SK-N-SH (cell line): ENCODE measurements around the gene CAMKMT. TPM values are rescaled to one million over a fixed set of nuclear protein-coding genes. Genes with fewer than 3 reads are reported as not detected.
A peak's percentile ranks its signal among the peaks of the same experiment; 100 is the strongest.

Experiments used
- CTCF ChIA-PET: fragments of 300-600, 350-600 bp; formaldehyde crosslinking; extraction: SDS; loops from one replicate; lab custom pipeline; 2021; lab: Yijun Ruan, JAX
- POLR2A ChIA-PET: fragments of 350-600 bp; sonication (Branson Sonifier 250); formaldehyde crosslinking; extraction: SDS; loops from one replicate; lab custom pipeline; 2020; ENCODE audit warnings: antibody characterized with exemption, inconsistent platforms; lab: Yijun Ruan, JAX
- DNase-seq: peaks from one replicate; pipeline ENCODE4 v3.0.0; 2012
- H2AFZ ChIP-seq: fragments of 200-600 bp; sonication (generic); 2 replicates; pipeline ENCODE4 v1.8.1; 2016; ENCODE audit warnings: antibody characterized with exemption, mild to moderate bottlenecking, low read depth
- H3F3A ChIP-seq: fragments of 200-600 bp; sonication (generic); replicated peaks from 2 replicates; pipeline ENCODE3; 2016; ENCODE audit warnings: antibody characterized with exemption, mild to moderate bottlenecking; ENCODE audit not compliant: insufficient read depth
- H3K27ac ChIP-seq, 2 experiments: fragments of 200-500 bp in 1 of 2; fragments of 200-600 bp in 1 of 2; sonication (Bioruptor generic) in 1 of 2; sonication (generic), shearing (Covaris generic) in 1 of 2; 2 replicates each; pipeline versions ENCODE4 v1.5.1 to v1.6.1; 2014 to 2016; ENCODE audit warnings: low read depth in 2 of 2, inconsistent platforms in 1 of 2, low read length in 1 of 2, mild to moderate bottlenecking in 1 of 2, mixed read lengths in 1 of 2
- H3K27me3 ChIP-seq: fragments of 200-600 bp; sonication (generic), shearing (Covaris generic); 2 replicates; pipeline ENCODE4 v1.6.1; 2016; ENCODE audit warnings: mixed run types; ENCODE audit not compliant: insufficient read depth
- H3K36me3 ChIP-seq, 2 experiments: fragments of 200-500 bp in 1 of 2; fragments of 200-600 bp in 1 of 2; sonication (Bioruptor generic) in 1 of 2; sonication (generic) in 1 of 2; replicated peaks in 1 of 2; 2 replicates each; pipeline versions ENCODE3 to v1.5.1; 2014 to 2016; ENCODE audit warnings: low read length in 1 of 2, mild to moderate bottlenecking in 1 of 2; ENCODE audit not compliant: insufficient read depth in 2 of 2, control insufficient read depth in 1 of 2
- H3K4me1 ChIP-seq, 2 experiments: fragments of 200-500 bp in 1 of 2; fragments of 200-600 bp in 1 of 2; sonication (Bioruptor generic) in 1 of 2; sonication (generic), shearing (Covaris generic) in 1 of 2; 2 replicates each; pipeline versions ENCODE4 v1.5.1 to v1.6.1; 2014 to 2016; ENCODE audit warnings: low read depth in 1 of 2, low read length in 1 of 2, mixed run types in 1 of 2; ENCODE audit not compliant: insufficient read depth in 2 of 2, control insufficient read depth in 1 of 2
- H3K4me2 ChIP-seq: fragments of 200-600 bp; sonication (generic), shearing (Covaris generic); 2 replicates; pipeline ENCODE4 v1.6.1; 2017; ENCODE audit warnings: mixed run types
- H3K4me3 ChIP-seq, 2 experiments: fragments of 200-500 bp in 1 of 2; fragments of 200-600 bp in 1 of 2; sonication (Bioruptor generic) in 1 of 2; sonication (generic), shearing (Covaris generic) in 1 of 2; 2 replicates each; pipeline versions ENCODE4 v1.5.1 to v1.8.1; 2014 to 2016; ENCODE audit warnings: low read depth in 2 of 2, inconsistent platforms in 1 of 2, low read length in 1 of 2, mild to moderate bottlenecking in 1 of 2, mixed read lengths in 1 of 2, moderate library complexity in 1 of 2
- H3K79me2 ChIP-seq: fragments of 200-600 bp; sonication (generic); 2 replicates; pipeline ENCODE4 v1.8.1; 2017; ENCODE audit warnings: mild to moderate bottlenecking; ENCODE audit not compliant: insufficient read depth
- H3K9ac ChIP-seq: fragments of 200-600 bp; sonication (generic); 2 replicates; pipeline ENCODE4 v1.6.1; 2017; ENCODE audit warnings: mixed run types
- H3K9me2 ChIP-seq: fragments of 200-600 bp; sonication (generic); 2 replicates; pipeline ENCODE4 v1.6.1; 2017; ENCODE audit warnings: mixed run types
- H3K9me3 ChIP-seq: fragments of 200-600 bp; sonication (generic); 2 replicates; pipeline ENCODE4 v1.6.1; 2017; ENCODE audit warnings: mixed run types, mild to moderate bottlenecking, moderate library complexity
- H4K20me1 ChIP-seq: fragments of 200-600 bp; sonication (generic); 2 replicates; pipeline ENCODE4 v1.6.1; 2017; ENCODE audit warnings: mild to moderate bottlenecking, mixed run types; ENCODE audit not compliant: insufficient read depth
- FOXM1 ChIP-seq: IDR thresholded peaks from 2 replicates; pipeline ENCODE4 v1.4.0; 2012; ENCODE audit warnings: low read depth, mild to moderate bottlenecking
- GATA2 ChIP-seq: sonication (generic); formaldehyde crosslinking; IDR thresholded peaks from 2 replicates; pipeline ENCODE4 v1.5.0; 2020; ENCODE audit warnings: mild to moderate bottlenecking, missing genetic modification reagents
- MEF2A ChIP-seq: IDR thresholded peaks from 2 replicates; pipeline ENCODE4 v1.4.0; 2012; ENCODE audit warnings: low read depth, borderline replicate concordance
- MXI1 ChIP-seq: IDR thresholded peaks from 2 replicates; pipeline ENCODE4 v1.6.1; 2012; ENCODE audit warnings: mild to moderate bottlenecking, low read depth, low read length, improper control_type of control experiment
- NFIC ChIP-seq: IDR thresholded peaks from 2 replicates; pipeline ENCODE4 v1.4.0; 2012; ENCODE audit warnings: borderline replicate concordance
- NRF1 ChIP-seq: IDR thresholded peaks from 2 replicates; pipeline ENCODE4 v1.6.1; 2012; ENCODE audit warnings: low read depth, mild to moderate bottlenecking, low read length
- POLR2AphosphoS5 ChIP-seq: IDR thresholded peaks from 2 replicates; pipeline ENCODE4 v1.6.1; 2012; ENCODE audit warnings: low read depth, low read length
- RCOR1 ChIP-seq: fragments of 150-350 bp; IDR thresholded peaks from 2 replicates; pipeline ENCODE4 v1.6.1; 2017; ENCODE audit warnings: antibody characterized with exemption, low read length
- REST ChIP-seq: IDR thresholded peaks from 2 replicates; pipeline ENCODE4 v1.6.1; 2012; ENCODE audit warnings: mild to moderate bottlenecking, low read depth, low read length, moderate library complexity
- RFX5 ChIP-seq: IDR thresholded peaks from 2 replicates; pipeline ENCODE4 v1.6.1; 2012; ENCODE audit warnings: mild to moderate bottlenecking, improper control_type of control experiment, low read length
- RXRA ChIP-seq: IDR thresholded peaks from 2 replicates; pipeline ENCODE4 v1.4.0; 2012; ENCODE audit warnings: low read depth, mild to moderate bottlenecking, borderline replicate concordance
- SIN3A ChIP-seq: IDR thresholded peaks from 2 replicates; pipeline ENCODE4 v1.6.1; 2012; ENCODE audit warnings: low read depth, mild to moderate bottlenecking, low read length, moderate library complexity, borderline replicate concordance
- TCF12 ChIP-seq: IDR thresholded peaks from 2 replicates; pipeline ENCODE4 v1.4.0; 2012
- TEAD4 ChIP-seq: IDR thresholded peaks from 2 replicates; pipeline ENCODE4 v1.4.0; 2012; ENCODE audit warnings: mild to moderate bottlenecking, borderline replicate concordance; ENCODE audit not compliant: insufficient read depth
- ZBTB33 ChIP-seq: IDR thresholded peaks from 2 replicates; pipeline ENCODE4 v1.4.0; 2012; ENCODE audit warnings: low read depth, borderline replicate concordance
- WGBS: methylation state at CpG from one replicate; pipeline ENCODE4 v1.1.6; 2017; ENCODE audit warnings: low lambda C conversion rate; 5-methylcytosine and 5-hydroxymethylcytosine counted together
- polyA plus RNA-seq, 3 experiments: library from polyadenylated mRNA; depleted of rRNA; stranded (reverse); fragments of >200 nt; gene quantifications; 2 replicates each; pipeline ENCODE4 v1.2.3, GENCODE V29; 2012
- TF ChIP-seq, protein P1 (sequence below): IDR thresholded peaks from 2 replicates; pipeline ENCODE4 v1.4.0; 2012; ENCODE audit warnings: low read depth

Gene CAMKMT
- polyA plus RNA-seq, 1 of the 3 experiments (the other 2 are of a cell fraction), result 5.9 TPM

DNA sequence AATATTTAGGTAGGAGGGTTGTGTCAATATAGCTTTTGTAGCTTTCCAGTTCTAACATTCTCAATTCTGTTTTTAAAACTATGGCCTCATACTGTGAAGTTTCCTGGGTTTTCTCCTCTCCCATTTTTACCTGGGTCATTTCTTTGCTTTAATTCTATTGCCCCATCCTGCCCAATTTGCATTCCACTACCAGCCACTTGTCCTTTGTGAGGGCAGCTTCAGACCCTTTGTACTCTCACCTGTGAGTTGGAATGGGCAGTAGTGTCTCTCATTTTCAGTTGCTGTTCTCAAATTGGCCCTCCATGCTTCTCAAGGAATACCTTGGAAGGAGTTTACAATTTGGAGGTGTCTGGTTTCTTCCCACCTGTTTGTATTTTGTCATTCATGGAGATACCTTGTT lies 108.4 kb downstream of the CAMKMT start (continued):
- no peak for TF ChIP-seq REST

DNA sequence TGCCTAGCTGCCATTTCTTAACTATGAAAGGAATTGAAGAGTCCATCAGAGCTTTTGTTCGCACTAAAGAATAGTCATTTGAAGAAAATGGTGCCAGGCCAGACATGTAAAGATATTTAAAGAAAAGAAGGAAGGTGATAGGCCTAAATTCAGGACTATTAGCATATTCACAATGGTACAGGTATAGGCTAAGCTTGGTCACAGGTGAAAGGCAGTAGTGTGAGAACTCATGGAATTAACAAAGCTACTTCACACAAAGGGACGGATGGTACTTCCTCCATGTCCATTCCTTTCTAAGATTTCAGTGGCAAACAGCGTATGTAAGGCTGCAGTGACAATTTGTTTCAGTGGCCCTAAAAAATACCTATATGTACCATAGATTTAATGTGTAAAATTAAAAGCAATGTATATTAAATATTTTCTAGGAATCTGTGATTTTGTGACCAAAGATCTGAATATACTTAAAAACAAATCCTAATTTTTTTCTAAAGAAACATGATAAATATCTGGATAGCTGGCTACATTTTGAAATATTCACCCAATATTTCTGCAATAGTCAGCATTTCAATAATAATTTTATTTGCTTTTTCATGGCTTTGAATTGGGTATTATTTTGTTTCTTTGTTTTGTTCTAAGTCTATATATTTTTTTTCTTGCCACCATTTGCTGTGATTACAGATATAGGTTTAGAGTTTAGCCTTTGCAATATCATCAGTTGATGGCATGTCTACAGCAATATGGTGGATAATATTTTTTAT lies 116.1 kb downstream of the CAMKMT start:
- H3F3A ChIP-seq, result no peaks in the 10 kb centered on the region
- no peaks in the 10 kb centered on the region for H3K9me3 ChIP-seq
- no peak overlapping the region for H3K4me3 ChIP-seq
- no peak overlapping the region for H3K9ac ChIP-seq
- H3K36me3 ChIP-seq, result no peaks in the 10 kb centered on the region
- WGBS, result 93% methylated on average over 3 of the region's 3 CpGs
- ChIA-PET POLR2A (interaction anchor here (1.3 kb wide), 1 partner anchor 477 kb away, joined by 4 read pairs; no protein-coding TSS in a partner anchor), CTCF (interaction anchor here (0.6 to 15.2 kb wide), 26 partner anchors 10 to 1017 kb away, joined by 3 to 581 read pairs (median 6); no protein-coding TSS in a partner anchor)
- TF ChIP-seq FOXM1, result no peak
- no peak for TF ChIP-seq SIN3A
- no peak for TF ChIP-seq POLR2AphosphoS5
- TF ChIP-seq MXI1, result no peak
- no peak for TF ChIP-seq GATA2
- H2AFZ ChIP-seq, result no peak overlapping the region
- no peak overlapping the region for H3K4me2 ChIP-seq
- no peak for DNase-seq
- no peaks in the 10 kb centered on the region for H3K27me3 ChIP-seq
- H3K27ac ChIP-seq, result no peak overlapping the region
- peaks cover 0 to 12% of the 10 kb centered on the region in 2 experiments; a peak in 2 of 4 replicates for H3K4me1 ChIP-seq
- no peaks in the 10 kb centered on the region for H3K79me2 ChIP-seq
- H4K20me1 ChIP-seq, result no peaks in the 10 kb centered on the region
- H3K9me2 ChIP-seq, result no peaks in the 10 kb centered on the region

DNA sequence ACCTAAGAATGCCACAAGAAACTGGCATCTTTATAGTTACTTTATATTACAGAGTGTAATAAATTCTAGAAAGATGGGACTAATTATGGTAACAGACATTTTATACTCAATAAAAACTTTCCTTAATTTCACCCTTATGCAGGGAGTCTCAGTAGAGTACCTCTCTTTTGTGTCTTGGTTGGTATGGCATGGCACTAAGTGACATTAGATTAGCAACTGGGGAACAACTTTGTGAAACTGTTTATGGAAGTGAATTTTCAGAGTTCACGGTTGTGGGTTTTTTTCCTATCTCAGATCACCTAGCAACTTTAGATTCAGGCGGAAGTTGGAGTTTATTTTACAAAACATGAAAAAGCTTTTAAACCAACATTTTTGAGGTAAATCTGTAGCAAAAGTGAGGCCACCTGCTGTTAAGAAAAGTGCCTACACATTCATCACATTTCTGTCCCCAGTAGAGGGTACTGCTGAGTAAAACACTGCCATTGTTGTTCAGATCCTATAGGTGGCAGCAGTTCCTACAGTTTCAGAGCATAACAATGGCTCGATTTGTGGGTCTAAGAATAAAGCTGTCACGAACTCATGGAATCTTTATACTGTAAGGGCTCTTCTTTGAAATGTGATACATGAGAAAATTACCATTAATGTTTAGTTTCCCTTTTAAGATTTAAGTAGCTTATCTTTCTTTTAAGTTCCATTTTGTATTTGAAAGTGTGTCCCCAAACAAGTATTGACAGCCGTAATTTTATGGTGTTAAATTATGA lies 117.6 kb downstream of the CAMKMT start:
- H3K27ac ChIP-seq, result peak overlapping the region in 1 of 2 experiments; percentile 65; a peak in 2 of 4 replicates
- H3K4me1 ChIP-seq, result peaks cover 0 to 12% of the 10 kb centered on the region in 2 experiments; a peak in 2 of 4 replicates
- H2AFZ ChIP-seq, result 0 out of 2 replicates have a peak overlapping the region, but pooled peaks have one; percentile 12
- H3K9ac ChIP-seq, result no peak overlapping the region
- H3K9me2 ChIP-seq, result no peaks in the 10 kb centered on the region
- peak overlapping the region in 1 of 2 experiments; percentile 23; a peak in 1 of 4 replicates for H3K4me3 ChIP-seq
- ChIA-PET CTCF (interaction anchor here (0.5 to 15.2 kb wide), 192 partner anchors 9 to 1120 kb away, joined by 3 to 581 read pairs (median 6); partner anchors contain the start of genes CAMKMT, PPM1B and PREPL), POLR2A (interaction anchor here (0.9 to 1.6 kb wide), 5 partner anchors 203 to 478 kb away, joined by 3 to 12 read pairs (median 3); no protein-coding TSS in a partner anchor)
- H3K79me2 ChIP-seq, result no peaks in the 10 kb centered on the region
- H3K36me3 ChIP-seq, result no peaks in the 10 kb centered on the region
- no peaks in the 10 kb centered on the region for H3K27me3 ChIP-seq
- no peaks in the 10 kb centered on the region for H4K20me1 ChIP-seq
- H3K9me3 ChIP-seq, result no peaks in the 10 kb centered on the region
- no peak overlapping the region for H3K4me2 ChIP-seq
- H3F3A ChIP-seq, result no peaks in the 10 kb centered on the region
- 27% methylated on average over 5 of the region's 5 CpGs for WGBS
- peak; percentile 81 for DNase-seq
- TF ChIP-seq ZBTB33 (no peak), RXRA (no peak), RFX5 (no peak), TCF12 (peak; percentile 33; the same call in 1 of the 2 replicates), TEAD4 (no peak), SIN3A (no peak), MXI1 (peak; percentile 74; the same call in 1 of the 2 replicates), NRF1 (peak; percentile 32; the same call in 1 of the 2 replicates), GATA2 (no peak), MEF2A (no peak), RCOR1 (peak; percentile 86), NFIC (no peak), POLR2AphosphoS5 (no peak)
- TF ChIP-seq, protein P1, sequence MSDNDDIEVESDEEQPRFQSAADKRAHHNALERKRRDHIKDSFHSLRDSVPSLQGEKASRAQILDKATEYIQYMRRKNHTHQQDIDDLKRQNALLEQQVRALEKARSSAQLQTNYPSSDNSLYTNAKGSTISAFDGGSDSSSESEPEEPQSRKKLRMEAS, result peak; percentile 53; the same call in 1 of the 2 replicates
